ENCODE measurements around the gene SGMS1. TPM values are rescaled to one million over a fixed set of nuclear protein-coding genes. Genes with fewer than 3 reads are reported as not detected.

The SGMS1 gene
- total and polyA plus RNA-seq, 8 donors: 47.0 to 58.1 (median 54.0) TPM

GRCh38 chr10:50579491-50580261 is 44.1 kb downstream of the SGMS1 start:
- Histone ChIP-seq H3K9me3 (no peaks in the 10 kb centered on the region), H3K4me1 (peaks cover 10 to 37% of the 10 kb centered on the region in 2 donors), H3K27ac (peak overlapping the region in 1 of 2 donors; percentile 6), H3K36me3 (no peaks in the 10 kb centered on the region), H3K4me3 (no peak overlapping the region), H3K27me3 (no peaks in the 10 kb centered on the region)
- TF ChIP-seq, protein P1, sequence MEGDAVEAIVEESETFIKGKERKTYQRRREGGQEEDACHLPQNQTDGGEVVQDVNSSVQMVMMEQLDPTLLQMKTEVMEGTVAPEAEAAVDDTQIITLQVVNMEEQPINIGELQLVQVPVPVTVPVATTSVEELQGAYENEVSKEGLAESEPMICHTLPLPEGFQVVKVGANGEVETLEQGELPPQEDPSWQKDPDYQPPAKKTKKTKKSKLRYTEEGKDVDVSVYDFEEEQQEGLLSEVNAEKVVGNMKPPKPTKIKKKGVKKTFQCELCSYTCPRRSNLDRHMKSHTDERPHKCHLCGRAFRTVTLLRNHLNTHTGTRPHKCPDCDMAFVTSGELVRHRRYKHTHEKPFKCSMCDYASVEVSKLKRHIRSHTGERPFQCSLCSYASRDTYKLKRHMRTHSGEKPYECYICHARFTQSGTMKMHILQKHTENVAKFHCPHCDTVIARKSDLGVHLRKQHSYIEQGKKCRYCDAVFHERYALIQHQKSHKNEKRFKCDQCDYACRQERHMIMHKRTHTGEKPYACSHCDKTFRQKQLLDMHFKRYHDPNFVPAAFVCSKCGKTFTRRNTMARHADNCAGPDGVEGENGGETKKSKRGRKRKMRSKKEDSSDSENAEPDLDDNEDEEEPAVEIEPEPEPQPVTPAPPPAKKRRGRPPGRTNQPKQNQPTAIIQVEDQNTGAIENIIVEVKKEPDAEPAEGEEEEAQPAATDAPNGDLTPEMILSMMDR (IDR thresholded peaks at IDR 0.05): no peak
- DNase-seq: peak in 1 of 4 donors; percentile 60
- intact Hi-C loops (cut with DNase I): no loop called here
- ATAC-seq: peak; percentile 63

DNA sequence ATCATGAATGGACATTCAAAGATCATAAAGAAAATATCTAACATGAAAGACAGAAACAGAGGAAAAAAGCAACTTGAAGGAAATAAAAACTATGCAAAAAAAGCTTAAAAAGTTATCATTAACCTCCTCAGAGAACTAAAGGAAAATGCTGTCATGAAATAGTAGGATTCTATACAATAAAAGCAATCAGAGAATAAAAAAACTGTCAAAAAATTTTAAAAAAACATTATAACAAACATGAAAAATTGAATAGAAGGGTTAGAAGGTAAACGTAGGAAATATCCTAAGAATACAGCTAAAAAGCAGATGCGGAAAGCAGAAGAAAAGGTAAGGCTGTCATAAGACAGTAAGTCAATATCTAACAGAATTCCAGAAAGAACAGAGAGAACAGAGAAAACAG is 44.8 kb downstream of the SGMS1 start:
- intact Hi-C loops (cut with DNase I): no loop called here
- Histone ChIP-seq H3K4me1 (peaks cover 10 to 37% of the 10 kb centered on the region in 2 donors), H3K27me3 (no peaks in the 10 kb centered on the region), H3K4me3 (no peak overlapping the region), H3K27ac (no peak overlapping the region), H3K36me3 (no peaks in the 10 kb centered on the region), H3K9me3 (no peaks in the 10 kb centered on the region)
- TF ChIP-seq, protein P1 (IDR thresholded peaks at IDR 0.05): no peak
- DNase-seq (no peak), ATAC-seq (no peak)

DNA sequence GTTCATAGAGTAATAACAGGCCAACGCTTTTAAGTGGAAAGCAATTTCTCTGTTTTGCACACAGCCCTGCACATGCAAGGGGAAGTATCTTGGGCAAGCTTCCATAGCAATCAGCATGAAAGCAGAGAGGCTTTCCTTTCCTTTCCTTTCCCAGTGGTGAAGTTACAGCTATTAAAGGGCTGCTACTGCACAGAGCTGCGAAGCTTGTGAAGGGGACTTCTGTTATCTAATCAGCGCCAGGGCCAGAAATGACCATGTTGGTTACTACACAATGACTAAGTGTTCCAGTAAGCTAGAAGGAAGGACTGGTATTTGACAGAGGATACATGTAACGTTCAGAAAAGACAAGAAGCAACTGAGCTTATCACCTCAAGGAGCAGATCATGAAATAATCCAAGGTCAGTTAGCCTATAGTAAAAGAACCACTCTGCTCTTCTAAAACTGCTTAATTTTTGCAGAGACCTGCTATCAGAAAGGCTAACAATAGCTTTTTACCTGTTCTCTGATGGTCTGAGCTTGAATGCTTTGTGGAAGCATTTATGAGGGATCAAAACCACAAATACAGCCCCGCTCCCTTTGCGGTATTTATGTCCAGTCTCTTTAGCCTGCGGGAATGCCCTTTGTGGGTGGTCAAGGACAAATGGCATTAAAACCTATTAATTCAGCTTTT is 45.9 kb downstream of the SGMS1 start:
- TF ChIP-seq, protein P1 (IDR thresholded peaks at IDR 0.05): no peak
- Histone ChIP-seq H3K9me3 (no peaks in the 10 kb centered on the region), H3K4me3 (no peak overlapping the region), H3K27ac (peak overlapping the region in 1 of 2 donors; percentile 55), H3K4me1 (peaks cover 10 to 37% of the 10 kb centered on the region in 2 donors), H3K27me3 (no peaks in the 10 kb centered on the region), H3K36me3 (no peaks in the 10 kb centered on the region)
- DNase-seq (peak in 2 of 4 donors; percentile 34 to 53), ATAC-seq (peak; percentile 87)
- intact Hi-C loops (cut with DNase I): no loop called here

- H3K36me3 ChIP-seq: no peaks in the 10 kb centered on the region
- H3K27ac ChIP-seq: no peak overlapping the region
- intact Hi-C loops (cut with DNase I): no loop called here
- H3K9me3 ChIP-seq: no peaks in the 10 kb centered on the region
- H3K4me3 ChIP-seq: no peak overlapping the region
- ATAC-seq (no peak), DNase-seq (no peak)
- peaks cover 10 to 37% of the 10 kb centered on the region in 2 donors for H3K4me1 ChIP-seq
- TF ChIP-seq, protein P1 (IDR thresholded peaks at IDR 0.05): no peak
- H3K27me3 ChIP-seq: no peaks in the 10 kb centered on the region
These were observed 46.7 kb downstream of the SGMS1 start for GRCh38 chr10:50577010-50577409.

- no peaks in the 10 kb centered on the region for H3K9me3 ChIP-seq
- intact Hi-C loops (cut with DNase I): no loop called here
- DNase-seq (no peak), ATAC-seq (no peak)
- peaks cover 10 to 37% of the 10 kb centered on the region in 2 donors for H3K4me1 ChIP-seq
- no peaks in the 10 kb centered on the region for H3K27me3 ChIP-seq
- no peaks in the 10 kb centered on the region for H3K36me3 ChIP-seq
- TF ChIP-seq, protein P1 (IDR thresholded peaks at IDR 0.05): no peak
- H3K27ac ChIP-seq: no peak overlapping the region
- no peak overlapping the region for H3K4me3 ChIP-seq
These were observed 47.4 kb downstream of the SGMS1 start for GRCh38 chr10:50576245-50576815.
